SK-N-SH treated with all-trans-retinoic acid at 6 μM for 48 hours (cell line): ENCODE measurements around the gene IFI16.

Source experiments
- ARNTL ChIP-seq: fragments of 450-650 bp; formaldehyde crosslinking; IDR thresholded peaks from 2 replicates; pipeline ENCODE4 v1.5.0; 2020; ENCODE audit warnings: low read depth, mild to moderate bottlenecking, moderate library complexity, borderline replicate concordance
- CREB5 ChIP-seq: fragments of 250-450 bp; sonication (Bioruptor Pico); IDR thresholded peaks from 2 replicates; pipeline ENCODE4 v1.5.1; 2020; ENCODE audit warnings: low read depth, mild to moderate bottlenecking, moderate library complexity
- CSDC2 ChIP-seq: fragments of 250-450 bp; sonication (Bioruptor Pico); IDR thresholded peaks from 2 replicates; pipeline ENCODE4 v1.5.0; 2020; ENCODE audit warnings: mild to moderate bottlenecking, moderate library complexity
- ISL1 ChIP-seq: fragments of 250-450 bp; sonication (Bioruptor Pico); IDR thresholded peaks from 2 replicates; pipeline ENCODE4 v2.1.2; 2022; ENCODE audit warnings: mild to moderate bottlenecking, moderate library complexity
- PATZ1 ChIP-seq: fragments of 250-450 bp; sonication (Bioruptor Pico); IDR thresholded peaks from 2 replicates; pipeline ENCODE4 v1.8.0; 2020; ENCODE audit warnings: mild to moderate bottlenecking, moderate library complexity, borderline replicate concordance
- POU6F1 ChIP-seq: fragments of 250-450 bp; sonication (Bioruptor Pico); IDR thresholded peaks from 2 replicates; pipeline ENCODE4 v1.8.0; 2021; ENCODE audit warnings: low read depth, mild to moderate bottlenecking, moderate library complexity, borderline replicate concordance
- RARB ChIP-seq: fragments of 250-450 bp; sonication (Bioruptor Pico); IDR thresholded peaks from 2 replicates; pipeline ENCODE4 v1.8.0; 2021; ENCODE audit warnings: mild to moderate bottlenecking, moderate library complexity
- ZC3H10 ChIP-seq: fragments of 250-450 bp; sonication (Bioruptor Pico); IDR thresholded peaks from 2 replicates; pipeline ENCODE4 v1.5.1; 2021; ENCODE audit warnings: mild to moderate bottlenecking, moderate library complexity

GRCh38 chr1:158978730-158979129 is 31.0 kb upstream of the IFI16 start:
- TF ChIP-seq RARB (CRISPR knock-in tag) (no peak), ZC3H10 (CRISPR knock-in tag) (no peak), PATZ1 (CRISPR knock-in tag) (no peak), POU6F1 (CRISPR knock-in tag) (no peak), ARNTL (CRISPR knock-in tag) (no peak), CREB5 (CRISPR knock-in tag) (no peak), CSDC2 (no peak), ISL1 (no peak)
